Aorta (tissue), 5 donors: ENCODE measurements around the gene ZBTB44. TPM values are rescaled to one million over a fixed set of nuclear protein-coding genes. Genes with fewer than 3 reads are reported as not detected.
"Not testable (repeated sequence)": the region's sequence is repeated elsewhere in the genome, so short reads cannot be mapped to it uniquely, and the experiment has no call there.

Experiments used
- ATAC-seq: fragments of 200-7000 bp; cut with Tn5 transposase; one replicate; pipeline ENCODE4 v1.9.1; 2022; ENCODE audit warnings: moderate library complexity; ENCODE audit not compliant: low FRiP score
- DNase-seq, 2 donors: peaks; one replicate each; pipeline ENCODE4 v3.0.0-alpha.2; 2020
- H3K27ac ChIP-seq, 2 donors: one replicate each; pipeline ENCODE4 v1.5.1; 2013; ENCODE audit warnings: low read length in 2 of 2, mild to moderate bottlenecking in 2 of 2, moderate library complexity in 2 of 2, control low read depth in 1 of 2, inconsistent platforms in 1 of 2, low read depth in 1 of 2
- H3K27me3 ChIP-seq, 2 donors: one replicate each; pipeline ENCODE4 v1.6.1; 2013; ENCODE audit warnings: control low read depth in 1 of 2, low read length in 1 of 2, mild to moderate bottlenecking in 1 of 2, moderate library complexity in 1 of 2; ENCODE audit not compliant: insufficient read depth in 2 of 2, control insufficient read depth in 1 of 2
- H3K36me3 ChIP-seq, 2 donors: one replicate each; pipeline ENCODE4 v1.6.1; 2013; ENCODE audit warnings: control low read depth in 1 of 2, low read length in 1 of 2, mild to moderate bottlenecking in 1 of 2; ENCODE audit not compliant: insufficient read depth in 2 of 2, control insufficient read depth in 1 of 2
- H3K4me1 ChIP-seq, 2 donors: one replicate each; pipeline ENCODE4 v1.6.1; 2013; ENCODE audit warnings: low read length in 2 of 2, control low read depth in 1 of 2, mild to moderate bottlenecking in 1 of 2, moderate library complexity in 1 of 2; ENCODE audit not compliant: insufficient read depth in 2 of 2, control insufficient read depth in 1 of 2
- H3K4me3 ChIP-seq, 2 donors: one replicate each; pipeline ENCODE4 v1.5.1; 2013; ENCODE audit warnings: low read length in 2 of 2, control low read depth in 1 of 2, mild to moderate bottlenecking in 1 of 2
- H3K9me3 ChIP-seq: one replicate; pipeline ENCODE4 v1.6.1; 2013; ENCODE audit warnings: mild to moderate bottlenecking, low read length; ENCODE audit not compliant: control insufficient read depth
- WGBS, 2 donors: extraction: QIAGEN DNeasy Blood & Tissue Kit; methylation state at CpG; one replicate each; pipeline ENCODE4 v1.1.7; 2013; 5-methylcytosine and 5-hydroxymethylcytosine counted together
- intact Hi-C, 2 donors: fragments of 100-400 bp; cut with DNase I; formaldehyde crosslinking; loops; one replicate each; pipeline versions ENCODE4 v1.14.2 to v1.15.0; 2022
- polyA plus RNA-seq, 2 donors: library from polyadenylated mRNA; stranded (reverse); fragments of 200-250 nt; gene quantifications; one replicate each; pipeline ENCODE4 v1.2.3, GENCODE V29; 2013
- total RNA-seq, 2 donors: library from RNA; stranded (reverse); fragmentation: NEBNext Ultra II Directional; extraction: Animal tissue kit (Norgen Biotek cat#: 25700); gene quantifications; one replicate each; pipeline ENCODE4 v1.2.1, GENCODE V29; 2021
- donor health status: healthy with polysubstance abuse.
- donor health status: Bipolar disorder and iron deficiency.
- donor health status: DM: no; HTN: no; CAD: no.
- donor health status: DM: no; HTN: no; CAD: no.
- donor health status: DM: yes; HTN: yes; CAD: no.

The ZBTB44 gene
- total and polyA plus RNA-seq, 4 donors: 8.3 to 50.2 (median 23.2) TPM

- intact Hi-C loops: no loop called here
- no peaks in the 10 kb centered on the region for H3K4me1 ChIP-seq
- DNase-seq: no peak
- no peaks in the 10 kb centered on the region for H3K27me3 ChIP-seq
- H3K9me3 ChIP-seq: no peaks in the 10 kb centered on the region
- no peaks in the 10 kb centered on the region for H3K36me3 ChIP-seq
- no peak overlapping the region for H3K27ac ChIP-seq
- WGBS, 2 donors: 52 to 53% methylated on average over 5 of the region's 5 CpGs
- no peak overlapping the region for H3K4me3 ChIP-seq
- ATAC-seq: no peak
These were observed 13.7 kb downstream of the ZBTB44 start for GRCh38 chr11:130301002-130301401.

GRCh38 chr11:130300567-130300966 lies 14.2 kb downstream of the ZBTB44 start:
- Histone ChIP-seq H3K36me3 (no peaks in the 10 kb centered on the region), H3K27ac (no peak overlapping the region), H3K9me3 (no peaks in the 10 kb centered on the region), H3K4me3 (no peak overlapping the region), H3K27me3 (no peaks in the 10 kb centered on the region), H3K4me1 (no peaks in the 10 kb centered on the region)
- intact Hi-C loops: no loop called here
- DNase-seq (no peak), ATAC-seq (no peak)
- WGBS, 2 donors: 51 to 67% methylated on average over 1 of the region's 1 CpG

GRCh38 chr11:130299978-130300377 lies 14.7 kb downstream of the ZBTB44 start:
- Histone ChIP-seq H3K27me3 (no peaks in the 10 kb centered on the region), H3K27ac (no peak overlapping the region), H3K4me3 (no peak overlapping the region), H3K36me3 (no peaks in the 10 kb centered on the region), H3K4me1 (no peaks in the 10 kb centered on the region), H3K9me3 (no peaks in the 10 kb centered on the region)
- ATAC-seq (no peak), DNase-seq (no peak)
- intact Hi-C loops: no loop called here
- 96 to 97% methylated on average over 5 of the region's 5 CpGs for WGBS, 2 donors

- ATAC-seq (no peak), DNase-seq (no peak)
- Histone ChIP-seq H3K4me1 (no peaks in the 10 kb centered on the region), H3K36me3 (no peaks in the 10 kb centered on the region), H3K4me3 (no peak overlapping the region), H3K9me3 (no peaks in the 10 kb centered on the region), H3K27me3 (no peaks in the 10 kb centered on the region), H3K27ac (no peak overlapping the region)
- intact Hi-C loops: no loop called here
- WGBS, 2 donors: 71 to 77% methylated on average over 4 of the region's 4 CpGs
These were observed 19.1 kb downstream of the ZBTB44 start for GRCh38 chr11:130295657-130296056.

GRCh38 chr11:130282111-130282510 lies 32.6 kb downstream of the ZBTB44 start:
- no peak overlapping the region for H3K27ac ChIP-seq
- ATAC-seq (no peak), DNase-seq (no peak)
- no peaks in the 10 kb centered on the region for H3K9me3 ChIP-seq
- no peak overlapping the region for H3K4me3 ChIP-seq
- no peaks in the 10 kb centered on the region for H3K4me1 ChIP-seq
- 95 to 97% methylated on average over 2 of the region's 2 CpGs for WGBS, 2 donors
- intact Hi-C loops: no loop called here
- H3K27me3 ChIP-seq: no peaks in the 10 kb centered on the region
- no peaks in the 10 kb centered on the region for H3K36me3 ChIP-seq

GRCh38 chr11:130281341-130281740 lies 33.4 kb downstream of the ZBTB44 start:
- intact Hi-C loops, H3K27me3 ChIP-seq, H3K4me3 ChIP-seq, H3K36me3 ChIP-seq, H3K27ac ChIP-seq, H3K9me3 ChIP-seq, H3K4me1 ChIP-seq, ATAC-seq, DNase-seq: not testable (repeated sequence)
- WGBS, 2 donors: 95 to 100% methylated on average over 6 of the region's 6 CpGs

DNA sequence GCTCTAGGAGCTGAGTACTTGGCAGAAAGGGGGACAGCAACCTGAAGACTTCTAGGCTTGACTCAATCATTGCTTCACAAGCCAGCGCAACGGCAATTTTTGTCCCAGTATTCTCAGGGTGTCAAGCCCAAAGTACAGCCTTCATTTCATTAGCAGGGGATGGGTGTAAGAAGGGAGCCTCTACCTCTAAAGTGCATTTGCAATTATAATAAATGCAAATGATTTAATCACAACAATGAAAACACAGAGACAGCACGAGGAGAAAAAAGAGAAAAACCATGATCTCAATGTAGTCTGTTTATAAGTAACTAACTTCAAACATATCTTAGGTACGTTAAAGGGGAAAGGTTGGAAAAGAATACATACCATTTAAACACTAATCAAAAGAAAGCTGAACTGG lies 34.7 kb downstream of the ZBTB44 start:
- no peak for ATAC-seq
- DNase-seq: no peak
- H3K4me3 ChIP-seq: no peak overlapping the region
- 96 to 98% methylated on average over 4 of the region's 4 CpGs for WGBS, 2 donors
- intact Hi-C loops: no loop called here
- no peak overlapping the region for H3K27ac ChIP-seq
- no peaks in the 10 kb centered on the region for H3K27me3 ChIP-seq
- no peaks in the 10 kb centered on the region for H3K9me3 ChIP-seq
- no peaks in the 10 kb centered on the region for H3K36me3 ChIP-seq
- no peaks in the 10 kb centered on the region for H3K4me1 ChIP-seq

- Histone ChIP-seq H3K27me3 (no peaks in the 10 kb centered on the region), H3K27ac (no peak overlapping the region), H3K9me3 (no peaks in the 10 kb centered on the region), H3K4me1 (no peaks in the 10 kb centered on the region), H3K36me3 (no peaks in the 10 kb centered on the region), H3K4me3 (no peak overlapping the region)
- 77 to 94% methylated on average over 1 of the region's 1 CpG for WGBS, 2 donors
- DNase-seq (no peak), ATAC-seq (no peak)
- intact Hi-C loops: no loop called here
These were observed 36.0 kb downstream of the ZBTB44 start for GRCh38 chr11:130278745-130279144.

DNA sequence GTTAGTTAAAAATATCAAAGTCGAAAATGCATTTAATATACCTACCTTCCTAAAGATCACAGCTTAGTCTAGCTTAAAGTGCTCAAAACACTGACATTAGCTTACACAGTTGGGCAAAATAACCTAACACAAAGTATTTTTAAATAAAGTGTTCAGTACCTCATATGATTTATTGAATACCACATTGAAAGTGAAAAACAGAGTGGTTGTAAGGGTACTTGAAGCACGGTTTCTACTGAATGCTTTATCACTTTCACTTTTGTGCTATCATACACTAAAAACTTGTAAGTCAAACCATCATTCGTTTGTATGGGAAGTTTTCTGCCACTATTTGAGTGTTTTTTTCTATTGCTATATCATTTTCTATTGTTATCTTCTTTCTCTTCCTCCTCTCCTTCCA lies 36.6 kb downstream of the ZBTB44 start:
- H3K27me3 ChIP-seq: no peaks in the 10 kb centered on the region
- WGBS, 2 donors: 91 to 98% methylated on average over 3 of the region's 3 CpGs
- no peaks in the 10 kb centered on the region for H3K4me1 ChIP-seq
- no peaks in the 10 kb centered on the region for H3K36me3 ChIP-seq
- no peak overlapping the region for H3K4me3 ChIP-seq
- intact Hi-C loops: no loop called here
- DNase-seq (no peak), ATAC-seq (no peak)
- H3K9me3 ChIP-seq: no peaks in the 10 kb centered on the region
- no peak overlapping the region for H3K27ac ChIP-seq
